Trophoblast cell (in vitro differentiated cells and primary cell): Measurements from ENCODE around the gene SFTPB.

Experiments used
- DNase-seq, 2 donors: peaks; one replicate each; pipeline ENCODE4 v3.0.0-alpha.2; 2016
- H2AFZ ChIP-seq: 2 replicates; pipeline ENCODE4 v1.6.1; 2013; ENCODE audit warnings: low read length, moderate library complexity, mild to moderate bottlenecking; ENCODE audit not compliant: insufficient read depth, poor library complexity
- H2AK5ac ChIP-seq: 2 replicates; pipeline ENCODE4 v1.6.1; 2013; ENCODE audit warnings: mild to moderate bottlenecking, low read length
- H2BK120ac ChIP-seq: 2 replicates; pipeline ENCODE4 v1.6.1; 2013; ENCODE audit warnings: low read length, mild to moderate bottlenecking, moderate library complexity; ENCODE audit not compliant: insufficient read depth, poor library complexity
- H2BK12ac ChIP-seq: 2 replicates; pipeline ENCODE4 v1.6.1; 2013; ENCODE audit warnings: mild to moderate bottlenecking, low read length, moderate library complexity
- H2BK5ac ChIP-seq: 2 replicates; pipeline ENCODE4 v1.6.1; 2013; ENCODE audit warnings: low read length, low read depth, moderate library complexity, mild to moderate bottlenecking; ENCODE audit not compliant: poor library complexity
- H3K14ac ChIP-seq: 2 replicates; pipeline ENCODE4 v1.6.1; 2013; ENCODE audit warnings: mild to moderate bottlenecking, low read length
- H3K18ac ChIP-seq: 2 replicates; pipeline ENCODE4 v1.6.1; 2013; ENCODE audit warnings: mild to moderate bottlenecking, low read length
- H3K23ac ChIP-seq: 2 replicates; pipeline ENCODE4 v1.6.1; 2013; ENCODE audit warnings: low read length
- H3K27ac ChIP-seq: 2 replicates; pipeline ENCODE4 v1.5.1; 2013; ENCODE audit warnings: low read depth, mild to moderate bottlenecking, inconsistent platforms, low read length, moderate library complexity
- H3K27me3 ChIP-seq: 2 replicates; pipeline ENCODE4 v1.6.1; 2013; ENCODE audit warnings: inconsistent platforms, mild to moderate bottlenecking, low read length, moderate library complexity; ENCODE audit not compliant: insufficient read depth
- H3K36me3 ChIP-seq, 2 experiments: 1 replicate in 1 of 2; 2 replicates in 1 of 2; pipeline ENCODE4 v1.6.1; 2013; ENCODE audit warnings: low read length in 2 of 2, mild to moderate bottlenecking in 2 of 2, moderate library complexity in 1 of 2; ENCODE audit not compliant: insufficient read depth in 2 of 2, control insufficient read depth in 1 of 2
- H3K4ac ChIP-seq: 2 replicates; pipeline ENCODE4 v1.6.1; 2013; ENCODE audit warnings: low read depth, mild to moderate bottlenecking, low read length, moderate library complexity
- H3K4me1 ChIP-seq, 2 experiments: 1 replicate in 1 of 2; 2 replicates in 1 of 2; pipeline ENCODE4 v1.6.1; 2013; ENCODE audit warnings: low read length in 2 of 2, mild to moderate bottlenecking in 2 of 2, moderate library complexity in 1 of 2; ENCODE audit not compliant: insufficient read depth in 2 of 2, control insufficient read depth in 1 of 2
- H3K4me2 ChIP-seq: 2 replicates; pipeline ENCODE4 v1.6.1; 2013; ENCODE audit warnings: inconsistent platforms, mild to moderate bottlenecking, low read length, moderate library complexity
- H3K4me3 ChIP-seq: 2 replicates; pipeline ENCODE4 v1.5.1; 2013; ENCODE audit warnings: mild to moderate bottlenecking, low read depth, low read length, inconsistent platforms
- H3K79me1 ChIP-seq: one replicate; pipeline ENCODE4 v1.6.1; 2013; ENCODE audit warnings: low read length
- H3K79me2 ChIP-seq: 2 replicates; pipeline ENCODE4 v1.6.1; 2013; ENCODE audit warnings: low read length, mild to moderate bottlenecking; ENCODE audit not compliant: control insufficient read depth, insufficient read depth, poor library complexity
- H3K9ac ChIP-seq: 2 replicates; pipeline ENCODE4 v1.6.1; 2013; ENCODE audit warnings: mild to moderate bottlenecking, low read length
- H3K9me3 ChIP-seq: 2 replicates; pipeline ENCODE4 v1.6.1; 2013; ENCODE audit warnings: low read depth, mild to moderate bottlenecking, control low read depth, inconsistent platforms, low read length; ENCODE audit not compliant: insufficient read depth
- H4K12ac ChIP-seq: 2 replicates; pipeline ENCODE4 v1.6.1; 2013; ENCODE audit warnings: low read depth, mild to moderate bottlenecking, low read length, moderate library complexity
- H4K8ac ChIP-seq: 2 replicates; pipeline ENCODE4 v1.6.1; 2013; ENCODE audit warnings: low read depth, mild to moderate bottlenecking, low read length, moderate library complexity
- H4K91ac ChIP-seq: one replicate; pipeline ENCODE4 v1.6.1; 2013; ENCODE audit warnings: low read depth, mild to moderate bottlenecking, low read length, moderate library complexity
- WGBS: extraction: QIAGEN DNeasy Blood & Tissue Kit; methylation state at CpG from one replicate; pipeline ENCODE4 v1.1.7; 2013; ENCODE audit warnings: missing lambda C conversion rate; ENCODE audit not compliant: insufficient read length, insufficient coverage; ENCODE audit errors: extremely low coverage; 5-methylcytosine and 5-hydroxymethylcytosine counted together

SFTPB gene

DNA sequence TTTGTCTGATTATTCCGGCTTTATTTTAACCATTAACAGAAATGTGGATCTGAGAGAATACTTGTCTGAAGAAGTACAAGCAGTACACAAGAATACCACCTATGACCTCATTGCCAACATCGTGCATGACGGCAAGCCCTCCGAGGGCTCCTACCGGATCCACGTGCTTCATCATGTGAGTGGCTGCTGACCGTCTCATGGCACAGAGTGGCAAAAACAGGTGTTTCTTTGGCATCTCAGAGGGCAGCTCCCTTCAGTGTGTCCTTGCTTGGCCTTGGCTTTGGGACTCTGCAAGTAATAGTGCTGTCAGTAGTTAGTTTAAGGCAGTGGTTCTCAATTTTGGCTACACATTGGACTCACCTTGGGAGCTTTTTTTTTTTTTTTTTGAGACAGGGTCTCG, 23.1 kb downstream of the SFTPB start:
- Histone ChIP-seq H3K27me3 (no peaks in the 10 kb centered on the region), H3K36me3 (peaks cover 41 to 71% of the 10 kb centered on the region in 2 experiments), H3K9ac (no peak overlapping the region), H2AK5ac (no peak overlapping the region), H2BK5ac (no peak overlapping the region), H4K8ac (no peak overlapping the region), H2BK120ac (no peak overlapping the region), H3K4me3 (no peak overlapping the region), H4K12ac (no peak overlapping the region), H3K18ac (no peak overlapping the region), H2AFZ (no peak overlapping the region), H3K79me2 (no peaks in the 10 kb centered on the region), H3K27ac (no peak overlapping the region), H2BK12ac (no peak overlapping the region), H3K9me3 (no peaks in the 10 kb centered on the region), H3K4me1 (no peaks in the 10 kb centered on the region), H4K91ac (no peak overlapping the region), H3K4me2 (no peak overlapping the region), H3K79me1 (no peaks in the 10 kb centered on the region), H3K4ac (no peak overlapping the region), H3K14ac (no peak overlapping the region), H3K23ac (no peak overlapping the region)
- no peak for DNase-seq
- WGBS = no CpG with 5 or more reads among the region's 8 CpGs

DNA sequence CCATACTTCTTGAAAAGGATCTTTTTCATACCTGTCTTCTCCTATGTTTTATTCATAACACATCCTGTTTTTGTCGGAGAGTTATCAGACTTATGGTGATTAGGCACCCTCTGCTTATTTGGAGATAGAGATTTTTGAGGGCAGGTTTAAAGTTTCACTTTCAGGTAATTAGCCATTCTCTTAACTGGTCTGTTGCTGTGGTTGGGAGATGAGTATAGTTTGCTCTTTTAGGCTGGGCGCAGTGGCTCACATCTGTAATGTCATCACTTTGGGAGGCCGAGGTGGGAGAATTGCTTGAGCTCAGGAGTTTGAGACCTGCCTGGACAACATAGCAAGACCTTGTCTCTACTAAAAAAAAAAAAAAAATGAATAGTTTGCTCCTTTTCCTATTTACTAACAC, 25.3 kb downstream of the SFTPB start:
- Histone ChIP-seq H3K4me1 (no peaks in the 10 kb centered on the region), H3K27me3 (no peaks in the 10 kb centered on the region), H2AK5ac (no peak overlapping the region), H2BK5ac (no peak overlapping the region), H4K12ac (no peak overlapping the region), H3K27ac (no peak overlapping the region), H3K14ac (no peak overlapping the region), H3K4me3 (no peak overlapping the region), H3K79me2 (no peaks in the 10 kb centered on the region), H3K23ac (no peak overlapping the region), H3K4ac (no peak overlapping the region), H2AFZ (no peak overlapping the region), H3K9me3 (no peaks in the 10 kb centered on the region), H4K91ac (no peak overlapping the region), H3K4me2 (no peak overlapping the region), H2BK12ac (no peak overlapping the region), H2BK120ac (no peak overlapping the region), H3K36me3 (peaks cover 47 to 73% of the 10 kb centered on the region in 2 experiments), H4K8ac (no peak overlapping the region), H3K9ac (no peak overlapping the region), H3K18ac (no peak overlapping the region), H3K79me1 (no peaks in the 10 kb centered on the region)
- WGBS = no CpG with 5 or more reads among the region's 3 CpGs
- DNase-seq = no peak

DNA sequence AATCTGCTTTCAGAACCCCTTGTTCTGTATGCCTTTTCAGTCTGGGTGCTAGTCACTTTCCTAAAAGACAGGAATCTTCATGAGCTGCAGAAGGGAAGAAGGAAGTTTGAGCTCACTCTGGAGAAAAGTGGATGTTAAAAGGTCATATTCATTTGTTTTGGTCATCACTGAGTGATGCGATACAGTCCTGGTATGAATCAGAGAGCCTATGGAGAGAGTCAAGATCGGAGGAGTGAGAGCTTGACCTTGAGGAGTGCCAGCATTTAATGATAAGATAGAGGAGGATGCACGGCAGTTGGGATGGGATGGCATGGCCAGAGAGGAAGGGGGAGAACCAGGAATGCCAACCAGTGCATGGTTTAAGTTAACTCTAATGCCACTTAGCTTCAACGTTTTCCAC, 32.4 kb downstream of the SFTPB start:
- Histone ChIP-seq H2AFZ (no peak overlapping the region), H2BK5ac (no peak overlapping the region), H3K4me1 (no peaks in the 10 kb centered on the region), H3K79me2 (no peaks in the 10 kb centered on the region), H3K4me3 (no peak overlapping the region), H3K4ac (no peak overlapping the region), H3K27me3 (no peaks in the 10 kb centered on the region), H2BK12ac (no peak overlapping the region), H3K4me2 (no peak overlapping the region), H3K23ac (no peak overlapping the region), H3K18ac (no peak overlapping the region), H3K27ac (no peak overlapping the region), H3K79me1 (no peaks in the 10 kb centered on the region), H3K9ac (no peak overlapping the region), H4K91ac (no peak overlapping the region), H3K14ac (no peak overlapping the region), H2AK5ac (no peak overlapping the region), H4K12ac (no peak overlapping the region), H4K8ac (no peak overlapping the region), H3K36me3 (peaks cover 65 to 72% of the 10 kb centered on the region in 2 experiments), H3K9me3 (no peaks in the 10 kb centered on the region), H2BK120ac (no peak overlapping the region)
- no CpG with 5 or more reads among the region's 4 CpGs for WGBS
- no peak for DNase-seq

DNA sequence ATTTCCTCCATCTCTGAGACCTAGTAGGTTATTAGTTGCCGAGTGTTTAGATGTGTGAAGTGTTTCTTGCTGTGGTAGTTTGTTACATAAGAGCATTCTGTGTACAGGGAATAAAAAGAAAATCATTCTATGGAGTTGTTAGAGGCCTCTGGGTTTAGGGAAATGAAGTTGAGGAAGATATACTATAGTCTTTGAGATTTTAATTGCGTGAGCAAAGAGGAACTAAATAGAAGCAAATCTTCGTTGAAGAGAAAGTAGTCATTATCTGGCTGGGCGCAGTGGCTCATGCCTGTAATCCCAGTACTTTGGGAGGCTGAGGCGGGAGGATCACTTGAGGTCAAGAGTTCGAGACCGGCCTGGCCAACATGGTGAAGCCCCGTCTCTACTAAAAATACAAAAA, 33.0 kb downstream of the SFTPB start:
- no peaks in the 10 kb centered on the region for H3K4me1 ChIP-seq
- H3K23ac ChIP-seq = no peak overlapping the region
- no peak overlapping the region for H2BK120ac ChIP-seq
- H2BK12ac ChIP-seq = no peak overlapping the region
- H3K4me2 ChIP-seq = no peak overlapping the region
- H2BK5ac ChIP-seq = no peak overlapping the region
- H3K79me2 ChIP-seq = no peaks in the 10 kb centered on the region
- no peak overlapping the region for H2AK5ac ChIP-seq
- H3K14ac ChIP-seq = no peak overlapping the region
- H4K91ac ChIP-seq = no peak overlapping the region
- H3K36me3 ChIP-seq = peaks cover 63 to 74% of the 10 kb centered on the region in 2 experiments
- H3K79me1 ChIP-seq = no peaks in the 10 kb centered on the region
- no peak for DNase-seq
- no peaks in the 10 kb centered on the region for H3K27me3 ChIP-seq
- H3K4me3 ChIP-seq = no peak overlapping the region
- no peak overlapping the region for H4K8ac ChIP-seq
- no peak overlapping the region for H3K27ac ChIP-seq
- no peak overlapping the region for H3K4ac ChIP-seq
- H2AFZ ChIP-seq = no peak overlapping the region
- no peak overlapping the region for H3K9ac ChIP-seq
- H3K9me3 ChIP-seq = no peaks in the 10 kb centered on the region
- WGBS = no CpG with 5 or more reads among the region's 8 CpGs
- H3K18ac ChIP-seq = no peak overlapping the region
- H4K12ac ChIP-seq = no peak overlapping the region
